NOMO-1 treated with dmso at 0.1 percent for 144 hours (cell line): ENCODE measurements around the gene TCFL5.
"Not testable (repeated sequence)": the region's sequence is repeated elsewhere in the genome, so short reads cannot be mapped to it uniquely, and the experiment has no call there.

Experiments used
- DNase-seq: peaks from one replicate; lab custom pipeline; 2025; ENCODE audit not compliant: unreplicated experiment; lab: John Stamatoyannopoulos, UW

TCFL5 gene

DNA sequence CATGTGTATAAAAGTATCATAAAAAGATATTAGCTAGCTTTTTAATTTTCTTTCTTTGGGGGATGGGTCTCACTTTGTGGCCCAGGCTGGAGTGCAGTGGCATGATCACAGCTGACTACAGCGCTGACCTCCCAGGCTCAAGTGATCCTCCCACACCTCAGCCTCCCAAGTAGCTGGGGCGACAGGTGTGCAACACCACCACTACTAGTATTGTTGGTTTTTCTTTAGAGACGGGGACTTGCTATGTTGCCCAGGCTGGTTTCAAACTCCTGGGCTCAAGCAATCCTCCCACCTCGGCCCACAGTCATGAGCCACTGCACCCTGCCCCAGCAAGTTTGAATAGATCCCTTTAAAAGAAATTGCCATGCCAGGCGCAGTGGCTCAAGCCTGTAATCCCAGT lies 6.5 kb downstream of the TCFL5 start:
- no peak for DNase-seq

DNA sequence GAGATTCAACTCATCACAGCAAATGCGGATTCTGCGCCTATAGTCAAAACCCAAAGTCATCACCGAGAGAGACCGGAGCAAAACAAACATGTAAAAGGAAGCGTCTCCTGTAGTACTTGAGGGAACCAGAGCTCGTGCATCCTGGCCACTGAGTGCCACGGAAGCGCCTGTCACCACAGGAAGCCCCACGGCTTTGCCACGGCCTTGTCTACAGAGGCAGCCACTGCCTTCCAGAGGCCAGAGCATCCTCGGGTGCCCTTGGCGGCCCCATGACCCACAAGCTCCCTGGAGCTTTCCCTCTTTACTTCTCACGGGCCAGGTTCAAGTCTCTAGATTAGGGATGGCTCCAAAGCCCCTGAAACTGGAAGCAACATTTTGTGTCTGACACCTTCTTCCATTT lies 7.5 kb downstream of the TCFL5 start:
- DNase-seq, result no peak

DNA sequence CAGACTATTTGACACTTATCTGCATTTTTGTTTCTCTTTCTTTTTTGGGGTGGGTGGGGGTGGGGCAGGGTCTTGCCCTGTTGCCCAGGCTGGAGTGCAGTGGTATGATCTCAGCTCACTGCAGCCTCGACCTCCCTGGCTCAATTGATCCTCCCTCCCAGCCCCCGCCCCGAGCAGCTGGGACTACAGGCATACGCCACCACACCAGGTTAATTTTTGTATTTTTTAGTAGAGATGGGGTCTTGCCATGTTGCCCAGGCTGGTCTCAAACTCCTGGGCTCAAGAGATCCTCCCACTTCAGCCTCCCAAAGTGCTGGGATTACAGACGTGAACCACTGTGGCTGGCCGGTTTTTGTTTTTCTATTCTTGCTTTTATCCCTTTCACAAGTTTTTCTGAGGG lies 8.3 kb downstream of the TCFL5 start:
- DNase-seq, result not testable (repeated sequence)

DNA sequence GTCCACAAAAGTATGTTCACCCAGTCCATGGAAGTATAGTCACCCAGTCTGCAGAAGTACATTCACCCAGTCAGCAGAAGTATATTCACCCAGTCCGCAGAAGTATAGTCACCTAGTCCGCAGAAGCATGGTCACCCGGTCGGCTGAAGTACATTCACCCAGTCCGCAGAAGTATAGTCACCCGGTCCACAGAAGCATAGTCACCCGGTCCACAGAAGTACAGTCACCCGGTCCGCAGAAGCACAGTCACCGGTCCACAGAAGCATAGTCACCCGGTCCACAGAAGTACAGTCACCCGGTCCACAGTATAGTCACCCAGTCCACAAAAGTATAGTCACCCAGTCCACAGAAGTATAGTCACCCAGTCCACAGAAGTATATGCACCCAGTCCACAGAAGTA lies 8.8 kb downstream of the TCFL5 start:
- DNase-seq, result no peak

DNA sequence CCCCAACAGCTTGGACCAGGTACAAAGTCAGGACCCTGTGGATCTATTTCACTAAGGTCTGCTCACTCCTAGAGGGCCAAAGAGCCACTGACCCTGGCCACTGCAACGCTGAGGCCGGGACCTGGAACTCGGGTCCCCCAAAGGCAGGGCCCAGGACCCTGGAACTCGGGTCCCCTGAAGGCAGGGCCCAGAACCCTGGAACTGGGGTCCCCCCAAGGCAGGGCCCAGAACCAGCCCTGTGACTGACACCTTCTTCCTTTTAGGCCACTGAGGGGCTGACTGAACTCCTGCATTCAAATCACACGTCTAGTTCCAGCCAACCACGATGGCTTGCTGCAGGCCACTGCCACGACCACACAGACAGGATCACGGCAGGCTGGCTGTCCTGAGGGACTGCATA lies 9.4 kb downstream of the TCFL5 start:
- no peak for DNase-seq

DNA sequence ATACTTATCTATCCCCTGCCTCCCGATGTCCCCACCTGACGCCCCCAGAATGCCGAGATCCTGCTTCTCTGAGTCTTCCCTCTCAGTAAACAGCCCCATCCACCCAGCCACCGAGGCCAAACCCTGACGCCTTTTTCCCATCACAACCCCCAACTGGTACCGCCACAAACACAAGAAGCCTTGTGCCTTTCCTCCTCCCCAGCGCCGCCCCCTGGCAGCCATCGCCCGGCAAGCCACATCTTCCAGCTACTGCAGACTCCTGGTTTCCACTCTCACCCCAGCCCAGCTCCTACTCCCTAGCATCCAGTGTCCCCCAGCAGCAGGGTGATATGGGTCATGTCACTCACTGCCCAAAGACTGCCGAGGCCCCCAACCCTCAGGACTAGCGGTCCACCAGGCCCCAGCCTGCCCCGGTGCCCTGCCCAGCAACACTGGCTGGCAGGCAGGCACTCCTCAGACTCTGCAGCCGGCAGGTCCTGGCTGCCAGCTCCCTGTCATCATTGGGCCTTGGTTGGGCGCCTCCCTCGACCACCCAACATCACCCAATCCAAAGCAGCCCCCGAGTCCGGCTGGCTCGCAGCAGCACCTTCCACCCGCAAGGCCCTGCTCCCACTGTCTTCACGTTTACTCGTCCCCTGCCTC lies 11.2 kb downstream of the TCFL5 start:
- no peak for DNase-seq

DNA sequence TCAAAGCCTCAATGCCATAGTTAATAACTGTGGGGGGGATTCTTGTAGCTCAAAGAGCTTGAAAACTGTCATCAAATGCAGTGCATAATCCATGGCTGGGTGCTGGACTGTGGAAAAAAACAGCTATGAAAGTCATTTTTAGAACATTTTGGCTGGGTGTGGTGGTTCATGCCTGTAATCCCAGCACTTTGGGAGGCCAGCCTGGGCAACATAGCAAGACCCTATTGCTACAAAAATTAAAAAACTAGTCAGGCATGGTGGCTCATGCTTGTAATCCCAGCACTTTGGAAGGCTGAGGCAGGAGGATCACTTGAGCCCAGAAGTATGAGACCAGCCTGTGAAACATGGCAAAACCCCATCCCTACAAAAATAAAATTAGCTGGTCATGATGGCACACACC lies 12.2 kb downstream of the TCFL5 start:
- DNase-seq, result no peak

DNA sequence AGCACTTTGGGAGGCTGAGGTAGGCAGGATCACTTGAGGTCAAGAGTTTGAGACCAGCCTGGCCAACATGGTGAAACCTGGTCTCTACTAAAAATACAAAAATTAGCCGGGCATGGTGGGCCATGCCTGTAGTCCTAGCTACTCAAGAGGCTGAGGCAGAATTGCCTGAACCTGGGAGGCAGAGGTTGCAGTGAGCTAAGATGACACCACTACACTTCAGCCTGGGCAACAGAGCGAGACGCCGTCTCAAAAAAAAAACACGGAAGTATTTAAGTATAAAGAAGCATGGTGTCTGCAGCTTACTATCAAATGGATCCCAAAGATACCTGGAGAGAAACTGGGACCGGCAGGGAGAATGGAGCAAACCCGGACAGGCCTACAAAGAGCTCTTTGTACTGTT lies 12.7 kb downstream of the TCFL5 start:
- DNase-seq, result not testable (repeated sequence)

DNA sequence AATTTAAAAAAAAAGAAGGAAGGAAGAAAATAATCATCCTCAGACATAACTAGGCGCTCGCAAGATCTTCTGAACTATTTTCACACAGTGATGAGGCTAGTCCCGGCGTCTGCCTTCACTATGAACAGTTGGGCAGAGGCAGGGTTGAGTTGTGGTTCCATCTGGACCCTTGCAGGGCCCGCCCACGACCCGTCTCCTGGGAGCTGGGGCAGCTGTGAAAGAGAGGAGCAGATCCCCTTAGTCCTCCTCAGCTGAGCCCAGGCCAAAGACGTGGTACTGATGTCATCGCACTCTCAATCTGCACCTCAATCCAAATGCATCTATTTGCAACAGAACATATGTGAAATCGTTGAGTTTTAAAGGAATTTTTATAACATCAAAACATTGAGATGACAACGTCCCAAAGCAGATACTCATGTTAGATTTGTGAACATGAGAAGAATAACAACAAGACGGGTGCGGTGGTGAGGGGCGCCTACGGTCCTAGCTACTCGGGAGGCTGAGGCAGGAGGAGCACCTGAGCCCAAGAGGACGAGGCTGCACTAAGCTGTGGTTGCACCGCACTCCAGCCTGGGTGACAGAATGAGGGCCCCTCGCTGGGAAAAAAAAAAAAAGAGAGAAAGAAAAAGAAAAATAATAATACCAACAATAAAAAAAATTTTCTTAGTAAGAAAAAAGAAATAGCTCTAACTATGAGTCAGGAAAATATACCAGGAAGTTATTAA lies 15.3 kb downstream of the TCFL5 start:
- DNase-seq, result no peak

DNA sequence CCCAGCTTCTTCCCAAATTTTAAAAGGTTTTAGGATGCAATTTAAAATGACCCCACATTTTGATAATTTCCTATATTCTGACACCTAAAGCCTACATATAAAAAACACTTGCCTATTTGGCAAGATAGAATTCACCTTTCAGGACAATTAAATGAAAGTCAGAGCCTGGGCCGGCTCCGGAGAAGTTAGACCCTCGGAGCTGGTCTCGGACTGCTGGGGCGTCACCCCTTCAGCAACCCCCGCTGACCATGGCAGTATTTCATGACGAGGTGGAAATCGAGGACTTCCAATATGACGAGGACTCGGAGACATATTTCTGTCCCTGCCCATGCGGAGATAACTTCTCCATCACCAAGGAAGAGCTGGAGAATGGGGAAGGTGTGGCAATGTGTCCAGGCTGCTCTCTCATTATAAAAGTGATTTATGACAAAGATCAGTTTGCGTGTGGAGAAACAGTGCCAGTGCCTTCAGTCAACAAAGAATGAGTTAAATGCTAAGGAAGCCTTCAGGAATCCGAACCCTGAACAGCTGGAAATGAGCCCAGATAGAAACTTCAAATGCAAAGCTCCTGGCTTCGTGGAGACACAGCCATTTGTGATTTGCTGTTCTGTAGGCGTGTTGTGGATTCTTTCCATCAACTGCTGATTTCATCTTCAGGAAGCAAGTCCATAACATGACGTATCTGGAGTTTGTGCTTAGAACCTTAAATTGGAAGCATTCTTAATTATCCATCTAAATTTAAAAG lies 16.0 kb downstream of the TCFL5 start:
- DNase-seq, result no peak

DNA sequence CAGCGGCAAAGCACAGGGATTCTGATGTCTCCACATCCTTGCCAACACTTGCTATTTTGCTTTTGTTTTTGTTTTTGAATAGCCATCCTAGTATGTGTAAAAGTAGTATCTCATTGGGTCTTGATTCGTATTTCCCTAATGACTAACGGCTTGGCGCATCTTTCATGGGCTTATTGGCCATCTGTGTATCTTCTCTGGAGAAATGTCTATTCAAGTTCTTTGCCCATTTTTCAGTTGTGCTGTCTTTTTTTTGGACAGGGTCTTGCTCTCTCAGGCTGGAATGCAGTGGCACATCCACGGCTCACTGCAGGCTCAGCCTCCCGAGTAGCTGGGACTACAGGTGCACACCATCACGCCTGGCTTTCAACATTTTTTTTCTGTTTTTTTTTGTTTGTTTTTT lies 17.4 kb downstream of the TCFL5 start:
- DNase-seq, result no peak

DNA sequence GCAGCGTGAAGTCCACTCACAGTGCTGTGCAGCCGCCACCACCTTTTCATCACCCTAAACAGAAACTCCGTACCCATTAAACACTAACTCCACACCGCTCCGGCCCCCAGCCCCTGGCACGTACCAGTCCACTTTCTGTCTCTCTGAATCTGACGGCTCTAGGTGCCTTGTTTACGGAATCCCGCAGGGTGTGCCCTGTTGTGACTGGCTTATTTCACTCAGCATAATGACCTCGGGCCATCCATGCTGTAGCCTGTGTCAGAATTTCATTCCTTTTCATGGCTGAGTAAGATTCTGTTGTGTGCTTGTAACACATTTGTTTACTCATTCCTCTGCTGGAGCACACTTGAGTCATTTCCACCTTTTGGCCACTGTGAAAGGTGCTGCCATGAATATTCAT lies 18.0 kb downstream of the TCFL5 start:
- no peak for DNase-seq

DNA sequence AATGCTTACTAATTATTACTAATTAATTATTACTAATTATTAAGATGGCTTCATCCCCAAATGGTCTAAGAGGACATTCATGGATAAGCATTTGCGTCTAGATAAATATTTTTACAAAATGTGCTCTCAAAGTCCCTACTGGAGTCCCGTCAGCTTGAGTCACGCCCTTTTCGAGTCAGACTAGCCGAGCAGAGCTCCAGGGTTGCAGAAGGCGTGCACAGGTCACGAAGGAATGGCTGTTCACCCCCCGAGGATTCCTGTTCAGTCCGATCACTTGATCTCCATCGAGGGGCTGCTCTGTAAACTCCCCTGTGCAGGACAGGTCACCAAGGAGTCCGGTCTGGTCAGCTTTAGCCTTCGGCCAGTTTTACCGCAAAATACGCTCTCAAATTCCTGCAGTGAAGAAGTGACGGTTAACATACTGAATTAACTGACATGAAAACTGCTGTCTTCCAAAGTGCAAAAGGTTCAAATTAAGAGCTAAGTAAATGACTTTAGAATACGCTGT lies 19.9 kb downstream of the TCFL5 start:
- DNase-seq, result no peak

DNA sequence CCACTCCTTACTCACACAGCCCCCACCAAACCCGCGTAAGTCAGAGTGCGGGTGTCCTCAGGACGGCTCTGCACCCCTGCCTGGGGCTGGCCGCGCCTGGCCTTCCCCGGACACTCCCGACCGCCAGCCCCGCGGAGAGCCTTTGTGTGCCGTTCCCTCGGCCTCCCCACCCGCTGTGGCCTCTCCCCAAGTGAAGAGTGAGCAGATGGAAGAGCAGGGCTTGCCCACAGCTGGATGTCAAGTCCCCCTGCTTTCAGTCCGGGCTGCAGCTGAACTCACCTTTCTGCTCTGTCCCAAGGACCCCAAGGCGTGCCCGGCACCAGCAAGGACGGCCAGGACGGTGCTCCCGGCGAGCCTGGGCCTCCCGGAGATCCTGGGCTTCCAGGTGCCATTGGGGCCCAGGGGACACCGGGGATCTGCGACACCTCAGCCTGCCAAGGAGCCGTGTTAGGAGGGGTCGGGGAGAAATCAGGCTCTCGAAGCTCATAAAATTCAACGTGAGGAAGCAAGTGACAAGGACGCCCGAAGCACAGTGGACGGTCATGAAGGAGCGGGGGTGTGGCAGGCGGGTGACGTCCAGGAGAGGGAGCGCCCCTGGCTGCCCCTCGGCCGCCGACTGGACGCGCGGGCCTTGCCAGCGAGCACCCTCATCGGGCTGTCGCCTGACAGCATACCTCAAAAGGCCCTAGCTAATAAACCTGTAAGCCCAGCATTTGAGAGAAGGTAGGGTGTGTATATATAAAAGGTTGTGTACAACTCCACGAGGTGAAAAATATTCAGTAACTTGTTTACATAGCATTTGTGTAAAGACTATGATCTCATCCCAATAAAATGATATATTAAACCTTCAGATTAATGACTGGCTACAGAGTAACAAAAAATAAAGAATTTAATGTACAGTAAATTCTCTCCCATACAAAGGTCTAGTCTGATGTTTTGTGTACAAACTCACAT lies 21.1 kb downstream of the TCFL5 start:
- DNase-seq, result no peak

DNA sequence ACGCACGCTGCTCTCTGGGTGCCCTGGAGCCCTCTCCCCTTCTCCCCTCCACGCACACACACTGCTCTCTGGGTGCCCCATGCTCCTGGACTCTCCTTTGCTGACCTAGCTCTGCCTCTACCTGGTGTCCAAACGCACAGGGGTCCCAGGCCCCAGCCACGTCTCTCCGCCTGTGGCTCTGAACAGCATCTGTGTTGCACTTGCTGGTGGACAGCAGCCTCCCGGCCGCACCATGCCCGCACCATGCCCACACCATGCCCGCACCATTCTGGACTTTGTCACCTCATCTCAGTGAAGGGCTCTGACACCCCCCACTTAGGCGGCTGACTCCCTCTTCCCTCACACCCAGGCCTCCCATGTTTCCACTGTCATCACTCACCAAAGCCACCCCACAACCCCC lies 21.8 kb downstream of the TCFL5 start:
- no peak for DNase-seq

DNA sequence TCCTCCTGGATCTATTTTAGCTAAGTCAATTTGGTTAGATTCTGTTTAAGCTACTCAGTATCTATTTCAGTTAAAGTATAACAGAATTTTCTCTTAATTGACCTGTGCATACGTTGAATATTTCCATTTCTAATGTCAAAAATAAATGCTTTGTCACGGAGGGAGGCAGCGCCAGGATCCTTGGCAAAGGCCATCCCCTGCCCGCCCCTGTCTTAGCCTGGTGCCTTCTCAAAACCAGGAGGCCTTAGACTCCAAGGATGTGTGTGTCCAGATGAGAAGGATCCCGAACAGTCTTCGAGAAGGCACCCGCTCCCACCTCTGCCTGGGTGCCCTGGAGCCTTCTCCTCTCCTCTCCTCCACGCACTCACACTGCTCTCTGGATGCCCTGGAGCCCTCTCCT lies 22.4 kb downstream of the TCFL5 start:
- DNase-seq, result no peak

DNA sequence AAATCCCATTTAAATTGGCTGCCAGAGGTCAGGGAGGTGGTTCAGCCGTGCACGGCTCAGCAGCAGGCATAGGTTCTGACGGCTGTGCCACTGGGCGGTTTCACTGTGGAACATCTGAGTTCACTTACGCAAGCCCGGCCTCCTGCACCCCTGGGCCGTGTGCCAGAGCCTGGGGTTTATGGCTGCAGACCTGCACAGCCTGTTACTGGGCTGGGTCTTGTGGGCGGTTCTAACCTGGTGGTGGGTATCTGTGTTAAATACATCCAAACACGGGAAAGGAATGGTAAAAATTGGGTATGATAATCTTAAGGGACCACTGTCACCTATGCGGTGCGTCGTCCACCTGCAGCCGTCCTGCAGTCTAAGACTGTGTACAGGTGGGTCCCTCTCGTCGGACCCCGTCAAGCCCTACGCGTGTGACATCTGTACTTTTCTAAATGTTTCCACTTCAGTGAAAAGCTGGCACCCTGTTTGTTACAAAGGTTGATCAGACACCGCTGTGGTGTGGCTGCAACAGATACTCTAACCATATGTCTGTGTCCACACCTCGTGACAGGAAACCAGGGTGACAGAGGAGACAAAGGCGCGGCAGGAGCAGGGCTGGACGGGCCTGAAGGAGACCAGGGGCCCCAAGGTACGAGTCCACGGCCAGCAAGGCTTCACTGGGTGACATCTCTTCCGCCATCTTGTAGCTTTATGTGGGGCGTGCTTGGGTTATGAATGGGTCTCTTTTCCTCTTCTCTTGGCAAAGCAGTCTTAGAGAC lies 23.3 kb downstream of the TCFL5 start:
- peak; percentile 82 for DNase-seq

DNA sequence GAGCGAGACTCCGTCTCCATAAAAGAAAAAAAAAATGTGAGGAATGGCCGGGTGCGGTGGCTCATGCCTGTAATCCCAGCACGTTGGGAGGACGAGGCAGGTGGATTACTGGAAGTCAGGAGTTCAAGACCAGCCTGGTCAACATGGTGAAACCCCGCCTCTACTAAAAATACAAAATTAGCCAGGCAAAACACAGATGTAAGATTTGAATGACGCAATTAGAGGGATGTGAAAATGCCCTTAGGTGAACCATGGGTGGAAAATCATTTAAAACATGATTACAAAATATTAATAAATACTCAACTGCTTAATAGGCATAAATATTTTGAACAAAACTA lies 23.9 kb downstream of the TCFL5 start:
- DNase-seq, result no peak

DNA sequence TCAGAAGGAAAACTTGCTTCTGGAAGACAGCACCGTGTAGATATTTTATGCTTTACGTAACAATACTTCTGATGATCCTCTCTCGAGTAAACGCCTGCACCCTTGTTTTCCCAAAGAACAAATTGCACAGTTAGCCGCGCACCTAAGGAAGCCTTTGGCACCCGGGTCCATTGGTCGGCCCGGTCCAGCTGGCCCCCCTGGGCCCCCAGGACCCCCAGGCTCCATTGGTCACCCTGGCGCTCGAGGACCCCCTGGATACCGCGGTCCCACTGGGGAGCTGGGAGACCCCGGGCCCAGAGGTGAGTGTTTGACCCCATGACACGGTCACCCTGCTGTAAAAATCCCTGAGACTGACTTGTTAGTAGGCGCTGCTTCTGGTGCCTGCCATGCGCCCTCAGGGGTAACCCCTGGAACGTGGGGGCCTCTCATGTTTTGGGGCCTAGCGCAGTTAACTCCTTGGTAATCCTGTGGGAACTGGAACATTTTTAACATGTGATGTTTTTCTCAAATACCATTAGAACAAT lies 24.6 kb downstream of the TCFL5 start:
- DNase-seq, result no peak
